DOHH2 (cell line): ENCODE results near the gene ECSCR.

Source experiments
- H3F3A ChIP-seq: fragments of 200-600 bp; sonication (generic), shearing (Covaris generic); 2 replicates; pipeline ENCODE4 v1.6.0; 2016; ENCODE audit warnings: antibody characterized with exemption, mild to moderate bottlenecking; ENCODE audit not compliant: control insufficient read depth, insufficient read depth
- H3K27ac ChIP-seq: fragments of 200-600 bp; sonication (generic); 2 replicates; pipeline ENCODE4 v1.5.1; 2014; ENCODE audit warnings: low read depth, mild to moderate bottlenecking, low read length, moderate library complexity
- H3K27me3 ChIP-seq: fragments of 200-600 bp; sonication (generic); 2 replicates; pipeline ENCODE4 v1.6.1; 2014; ENCODE audit warnings: mild to moderate bottlenecking, low read length, mixed read lengths; ENCODE audit not compliant: control insufficient read depth
- H3K36me3 ChIP-seq: fragments of 200-600 bp; sonication (generic); 2 replicates; pipeline ENCODE4 v1.6.1; 2014; ENCODE audit warnings: mild to moderate bottlenecking, low read length, moderate library complexity, mixed read lengths; ENCODE audit not compliant: control insufficient read depth
- H3K4me1 ChIP-seq: fragments of 200-600 bp; sonication (generic); 2 replicates; pipeline ENCODE4 v1.6.1; 2014; ENCODE audit warnings: mild to moderate bottlenecking, low read length, mixed read lengths; ENCODE audit not compliant: control insufficient read depth
- H3K4me2 ChIP-seq: fragments of 200-600 bp; sonication (generic); 2 replicates; pipeline ENCODE4 v1.6.0; 2014; ENCODE audit warnings: mild to moderate bottlenecking, low read length, moderate library complexity
- H3K4me3 ChIP-seq: fragments of 200-600 bp; sonication (generic); 2 replicates; pipeline ENCODE4 v1.5.1; 2014; ENCODE audit warnings: mild to moderate bottlenecking, low read length, mixed read lengths
- H3K79me2 ChIP-seq: fragments of 200-600 bp; sonication (generic); 2 replicates; pipeline ENCODE4 v1.6.1; 2014; ENCODE audit warnings: mild to moderate bottlenecking, low read length, mixed read lengths; ENCODE audit not compliant: control insufficient read depth
- H3K9me2 ChIP-seq: fragments of 200-600 bp; sonication (generic); replicated peaks from 2 replicates; pipeline ENCODE4 v1.6.1; 2014; ENCODE audit warnings: mild to moderate bottlenecking, low read length, mixed read lengths; ENCODE audit not compliant: control insufficient read depth
- H3K9me3 ChIP-seq: fragments of 200-600 bp; sonication (generic); 2 replicates; pipeline ENCODE4 v1.6.1; 2014; ENCODE audit warnings: antibody characterized with exemption, low read length, mixed read lengths; ENCODE audit not compliant: control insufficient read depth, insufficient read depth
- H4K20me1 ChIP-seq: fragments of 200-600 bp; sonication (generic); 2 replicates; pipeline ENCODE4 v1.6.0; 2014; ENCODE audit warnings: low read depth, mild to moderate bottlenecking, antibody characterized with exemption, low read length, moderate library complexity; ENCODE audit not compliant: control insufficient read depth, insufficient read depth
- CTCF ChIP-seq: fragments of 200-600 bp; sonication (generic); IDR thresholded peaks from one replicate; pipeline ENCODE4 v1.5.1; 2014; ENCODE audit warnings: antibody characterized with exemption, mild to moderate bottlenecking, low read depth, low read length; ENCODE audit not compliant: poor library complexity, severe bottlenecking
- EZH2phosphoT487 ChIP-seq: fragments of 200-600 bp; sonication (generic); IDR thresholded peaks from 2 replicates; pipeline ENCODE4 v1.6.1; 2017; ENCODE audit warnings: borderline replicate concordance, mild to moderate bottlenecking, antibody characterized with exemption, low read length, moderate library complexity, mixed read lengths

Gene ECSCR

GRCh38 chr5:139451176-139451575, 11.4 kb downstream of the ECSCR start:
- H3K4me2 ChIP-seq, result no peak overlapping the region
- H3K27ac ChIP-seq, result no peak overlapping the region
- H3K9me3 ChIP-seq, result no peaks in the 10 kb centered on the region
- H4K20me1 ChIP-seq, result no peaks in the 10 kb centered on the region
- H3K79me2 ChIP-seq, result no peaks in the 10 kb centered on the region
- H3F3A ChIP-seq, result no peaks in the 10 kb centered on the region
- H3K9me2 ChIP-seq, result no peaks in the 10 kb centered on the region
- peaks cover 7% of the 10 kb centered on the region for H3K4me1 ChIP-seq
- TF ChIP-seq CTCF (no peak), EZH2phosphoT487 (no peak)
- no peak overlapping the region for H3K4me3 ChIP-seq
- H3K27me3 ChIP-seq, result peaks cover 8% of the 10 kb centered on the region
- H3K36me3 ChIP-seq, result no peaks in the 10 kb centered on the region

GRCh38 chr5:139446956-139447779, 15.4 kb downstream of the ECSCR start:
- peaks cover 27% of the 10 kb centered on the region for H3K4me1 ChIP-seq
- H3K27ac ChIP-seq, result no peak overlapping the region
- no peak overlapping the region for H3K4me2 ChIP-seq
- no peaks in the 10 kb centered on the region for H3K9me3 ChIP-seq
- H3K27me3 ChIP-seq, result peaks cover 8% of the 10 kb centered on the region
- no peaks in the 10 kb centered on the region for H3K9me2 ChIP-seq
- H3K4me3 ChIP-seq, result no peak overlapping the region
- no peaks in the 10 kb centered on the region for H3K79me2 ChIP-seq
- no peaks in the 10 kb centered on the region for H3K36me3 ChIP-seq
- no peak for TF ChIP-seq CTCF
- TF ChIP-seq EZH2phosphoT487, result no peak
- peaks cover 7% of the 10 kb centered on the region; the same call in 1 of the 2 replicates for H3F3A ChIP-seq
- H4K20me1 ChIP-seq, result no peaks in the 10 kb centered on the region

- Histone ChIP-seq H3K9me3 (no peaks in the 10 kb centered on the region), H3K27ac (no peak overlapping the region), H3K36me3 (no peaks in the 10 kb centered on the region), H4K20me1 (no peaks in the 10 kb centered on the region), H3K4me1 (peaks cover 27% of the 10 kb centered on the region), H3K9me2 (no peaks in the 10 kb centered on the region), H3K4me2 (no peak overlapping the region), H3K4me3 (no peak overlapping the region), H3F3A (peaks cover 7% of the 10 kb centered on the region; the same call in 1 of the 2 replicates), H3K79me2 (no peaks in the 10 kb centered on the region), H3K27me3 (peaks cover 8% of the 10 kb centered on the region)
- TF ChIP-seq EZH2phosphoT487, result no peak
- no peak for TF ChIP-seq CTCF
Observed at GRCh38 chr5:139445325-139446170, 17.0 kb downstream of the ECSCR start.
